Activated gamma-delta T cell treated with anti-CD3 and anti-CD28 coated beads, Interleukin-2, amount 50 U/mL, for 16 hours (primary cell): ENCODE data around the gene PWWP3B.
"Not testable (repeated sequence)": the region's sequence is repeated elsewhere in the genome, so short reads cannot be mapped to it uniquely, and the experiment has no call there.

ENCODE experiments used
- DNase-seq: peaks from one replicate; pipeline ENCODE4 v3.0.0-alpha.2; 2020; ENCODE audit warnings: low read depth

PWWP3B gene

DNA sequence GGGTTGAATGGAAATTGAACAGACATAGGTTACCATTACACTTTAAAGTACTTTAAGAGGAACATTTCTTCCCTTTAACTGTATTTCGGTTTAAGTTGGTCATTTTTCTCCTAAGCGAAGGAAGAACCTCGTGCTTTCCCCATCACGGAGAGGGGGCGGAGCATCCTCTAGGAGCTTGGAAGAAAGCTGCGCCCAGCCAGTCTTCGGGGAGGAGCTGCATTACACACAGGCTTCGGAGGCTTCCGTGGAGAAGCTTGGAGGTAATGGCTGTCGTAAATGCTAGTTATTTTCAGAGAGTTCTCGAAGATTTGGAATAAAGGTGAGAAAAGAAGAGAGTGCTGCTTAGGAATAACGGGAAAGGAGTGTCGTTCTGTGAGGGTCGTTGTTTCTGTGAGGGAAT is at the start of gene PWWP3B:
TSS of gene PWWP3B (plus strand) at position 199 of the 400 bp plus-strand sequence. CDS start 37,128 bp downstream, outside the sequence.
- DNase-seq, result no peak

DNA sequence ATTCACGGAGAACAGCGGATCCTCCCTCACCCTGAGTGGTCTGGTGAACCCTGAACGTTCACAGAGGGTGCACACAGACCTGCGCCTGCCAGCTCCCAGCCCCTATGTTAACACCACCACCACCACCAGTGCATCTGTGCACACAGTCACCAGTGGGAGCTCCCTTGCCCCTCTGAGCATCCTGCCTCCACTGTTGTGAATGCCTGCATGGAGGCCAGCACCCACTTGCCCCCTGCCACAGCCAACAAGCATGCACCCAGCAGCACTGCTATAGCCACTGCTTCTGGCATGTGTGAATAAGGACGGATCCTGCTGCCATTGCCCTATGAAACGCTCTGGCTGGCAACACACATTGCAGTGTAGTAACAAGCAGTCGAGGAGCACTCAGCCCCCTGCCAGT is 29.1 kb upstream of the PWWP3B start:
- DNase-seq, result no peak

DNA sequence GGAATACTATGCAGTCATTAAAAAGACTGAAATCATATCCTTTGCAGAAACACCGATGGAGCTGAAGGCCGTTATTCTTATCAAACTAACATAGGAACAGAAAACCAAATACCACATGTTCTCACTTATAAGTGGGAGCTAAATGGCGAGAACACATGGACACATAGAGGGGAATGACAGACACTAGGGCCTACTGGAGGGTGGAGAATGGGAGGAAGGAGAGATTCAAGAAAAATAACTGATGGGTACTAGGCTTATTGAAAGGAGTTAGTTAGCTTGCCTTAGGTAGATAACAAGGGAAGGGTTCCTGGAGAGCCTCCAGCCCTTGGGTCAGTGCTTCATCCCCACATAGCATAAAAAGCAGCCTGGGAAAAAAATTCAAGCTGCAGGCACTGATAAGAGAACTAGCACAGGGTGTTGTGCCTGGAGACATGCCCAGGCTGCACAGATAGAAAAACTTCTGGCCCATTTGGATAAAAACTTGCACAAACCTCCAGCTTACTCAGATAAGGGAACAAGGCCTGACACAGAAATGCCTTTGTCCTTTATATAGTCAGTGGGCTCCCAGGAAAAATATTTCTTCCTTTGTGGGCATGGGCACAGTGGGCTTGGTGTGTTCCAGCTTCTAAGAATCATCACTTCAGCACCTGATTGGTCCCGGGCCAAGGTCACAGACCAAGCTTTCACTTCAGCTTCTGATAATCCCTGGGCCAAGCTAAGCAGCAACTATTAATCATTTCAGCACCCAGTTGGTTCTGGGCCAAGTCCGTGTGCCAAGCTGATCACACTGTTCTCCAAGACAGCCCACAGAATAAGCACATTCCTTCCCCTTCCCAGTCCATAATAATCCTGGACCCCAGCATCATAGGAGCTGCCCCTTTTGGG is 23.1 kb upstream of the PWWP3B start:
- DNase-seq, result no peak

DNA sequence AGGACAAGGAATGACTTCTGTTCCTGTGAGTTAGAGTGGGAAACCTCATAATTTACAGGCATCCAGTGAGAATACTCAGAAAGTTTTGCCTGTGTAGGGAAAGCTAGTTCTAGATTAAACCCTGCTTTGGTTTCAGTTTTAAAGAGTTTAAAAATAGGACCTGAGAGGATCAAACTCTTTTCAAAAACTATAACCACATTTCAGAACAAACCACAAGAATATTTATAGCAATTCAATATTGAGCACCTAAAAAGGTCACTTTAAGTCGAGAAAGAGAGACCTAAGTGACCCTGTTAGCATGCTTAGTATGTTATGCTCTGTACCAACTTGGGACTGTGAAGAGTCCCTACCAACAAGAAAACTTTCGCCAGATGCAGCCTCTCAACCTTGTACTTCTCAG is 17.4 kb upstream of the PWWP3B start:
- DNase-seq, result no peak

DNA sequence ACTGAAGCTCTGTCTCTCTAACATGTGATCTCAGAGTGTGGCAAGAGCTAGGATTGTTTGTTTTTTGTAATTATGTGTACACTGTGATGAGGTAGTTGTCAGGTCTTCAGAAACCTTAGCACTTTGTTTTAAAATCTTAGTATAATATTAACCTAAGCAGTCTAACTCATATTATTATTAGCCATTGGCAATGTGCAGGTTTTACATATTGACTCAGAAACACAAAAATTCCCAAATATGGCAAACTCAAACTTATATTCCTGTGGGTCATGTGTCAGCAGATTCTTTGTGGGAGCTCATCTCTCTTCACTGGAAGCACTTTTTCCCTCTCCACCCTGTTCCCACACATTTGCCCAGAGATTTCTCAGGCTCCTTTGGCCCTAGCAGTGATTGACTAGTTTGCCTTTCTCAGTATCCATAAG is 8.2 kb upstream of the PWWP3B start:
- no peak for DNase-seq

DNA sequence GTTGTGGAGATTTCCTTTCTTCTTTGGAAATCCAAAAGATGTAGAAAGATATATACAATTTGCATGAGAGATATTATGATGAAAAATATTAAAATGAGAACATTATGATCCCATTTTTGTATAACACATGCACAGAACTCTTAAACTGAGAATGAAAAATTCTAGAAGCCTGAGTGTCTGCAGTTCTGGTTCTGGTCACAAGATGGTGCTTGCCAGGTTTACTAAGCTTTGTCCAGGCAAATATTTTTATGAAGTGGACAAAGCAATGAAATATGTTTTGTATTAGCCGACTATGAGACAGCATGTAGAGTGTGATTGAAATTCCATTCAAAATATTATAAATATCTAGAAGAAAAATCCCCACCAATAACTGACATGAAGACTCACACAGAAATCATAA is 2.2 kb downstream of the PWWP3B start:
- DNase-seq, result no peak

DNA sequence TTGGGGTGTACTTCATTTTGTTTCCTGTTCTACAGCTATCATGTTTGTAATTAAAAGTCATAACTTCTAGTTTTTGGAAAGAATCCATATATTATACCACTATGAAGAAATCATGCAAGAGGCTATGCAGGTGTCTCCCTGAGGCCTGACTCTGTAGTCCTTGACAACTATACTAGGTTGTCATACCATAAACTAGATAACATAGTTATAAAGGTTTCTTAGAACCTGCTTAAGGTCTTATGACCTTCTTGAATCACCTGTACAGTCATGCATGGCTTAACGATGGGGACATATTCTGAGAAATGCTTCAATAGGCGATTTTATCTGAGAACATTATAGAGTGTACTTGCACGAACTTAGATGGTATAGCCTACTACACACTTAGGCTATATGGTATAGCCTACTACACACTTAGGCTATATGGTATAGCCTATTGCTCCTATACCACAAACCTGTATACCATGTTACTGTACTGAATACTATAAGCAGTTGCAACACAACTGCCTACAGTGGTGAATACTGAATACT is 3.3 kb downstream of the PWWP3B start:
- no peak for DNase-seq

DNA sequence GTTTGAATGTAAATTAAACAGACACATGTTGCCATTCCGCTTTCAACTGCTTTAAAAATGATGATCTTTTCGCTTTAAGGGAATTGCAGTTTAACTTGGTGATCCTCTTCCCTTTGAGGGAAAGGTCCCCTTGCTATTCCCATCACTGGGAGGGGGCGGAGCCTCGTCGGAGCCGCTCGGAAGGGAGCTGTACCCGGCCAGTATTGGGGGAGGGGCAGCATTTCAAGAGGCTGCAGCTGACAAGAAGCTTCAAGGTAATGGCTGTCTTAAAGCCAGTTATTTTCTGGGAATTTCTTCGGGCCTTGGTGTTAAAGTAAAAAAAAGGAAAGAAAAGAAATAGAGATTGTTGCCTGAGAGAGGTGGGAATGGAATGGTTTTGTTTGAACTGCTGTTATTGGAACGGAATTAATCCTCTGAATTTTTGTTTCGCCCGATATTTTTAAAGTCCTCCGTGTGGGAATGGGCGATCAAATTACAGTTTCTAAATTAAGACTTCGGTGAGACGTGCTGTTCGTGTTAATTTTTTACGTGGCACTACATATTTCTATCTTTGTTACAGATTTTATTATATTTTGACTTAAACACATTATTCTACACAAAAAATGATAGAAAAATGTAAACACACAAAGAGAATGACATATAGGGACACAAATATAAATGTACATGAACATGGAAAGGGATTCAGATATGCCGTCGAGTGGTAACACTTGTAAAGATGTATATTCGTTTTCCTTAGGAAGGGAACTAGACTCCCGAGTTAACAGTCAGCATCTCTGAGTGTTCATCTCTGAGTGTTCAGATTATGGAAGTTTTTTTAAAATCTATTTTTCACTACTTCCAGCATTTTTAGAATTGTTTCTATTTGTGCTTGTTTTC is 9.2 kb downstream of the PWWP3B start:
- DNase-seq, result no peak

DNA sequence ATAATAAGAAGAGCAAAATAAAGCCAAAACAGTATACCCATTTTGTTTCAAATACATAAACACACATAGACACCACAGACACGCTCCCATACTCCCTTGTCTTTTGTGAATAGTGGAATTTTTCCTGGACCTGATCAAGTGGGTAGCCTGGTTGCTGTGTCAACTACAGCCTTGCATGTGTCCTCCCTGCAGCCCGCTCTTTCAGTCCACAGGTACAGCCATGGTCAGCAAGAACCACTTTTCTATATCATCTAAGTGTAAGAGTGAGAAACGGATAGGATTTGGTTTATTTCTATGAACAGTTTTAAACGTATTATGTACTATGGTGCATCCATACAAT is 9.8 kb downstream of the PWWP3B start:
- no peak for DNase-seq

DNA sequence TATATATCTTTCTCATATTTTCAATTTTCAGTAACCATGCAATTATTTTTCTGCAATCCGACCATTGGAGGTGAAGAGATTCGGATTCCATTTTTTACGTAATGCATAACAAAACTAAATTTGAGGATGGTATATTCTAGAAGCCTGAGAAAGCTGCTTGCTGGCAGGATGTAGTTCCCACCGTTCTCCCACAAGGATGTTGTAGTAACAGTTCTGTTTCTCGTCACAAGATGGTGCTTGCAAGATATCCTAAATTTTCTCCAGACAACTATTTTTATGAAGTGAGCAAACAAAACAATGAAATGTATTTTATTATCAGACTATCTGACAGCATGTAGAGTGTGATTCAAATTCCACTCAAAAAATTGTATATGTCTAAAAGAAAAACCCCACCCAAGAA is 10.7 kb downstream of the PWWP3B start:
- DNase-seq, result no peak

DNA sequence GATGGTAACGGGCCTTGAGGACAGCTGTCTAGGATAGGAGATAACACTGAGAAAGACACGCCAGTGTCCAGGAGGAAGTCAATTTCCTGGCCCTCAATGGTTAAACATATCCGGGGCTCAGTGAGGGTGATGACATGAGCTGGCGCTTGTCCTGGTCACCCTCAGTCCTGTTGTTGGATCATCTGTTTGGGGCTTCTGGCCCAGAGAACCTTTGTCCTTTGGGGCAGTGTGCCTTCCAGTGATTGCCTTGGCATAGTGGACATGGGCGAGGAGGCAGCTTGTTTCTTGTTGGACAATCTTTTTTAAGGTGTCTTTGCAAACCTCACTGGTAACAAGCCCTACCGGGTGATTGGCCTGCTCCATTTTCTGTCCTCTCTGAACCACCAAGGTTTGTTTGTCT is 15.6 kb downstream of the PWWP3B start:
- DNase-seq, result not testable (repeated sequence)

DNA sequence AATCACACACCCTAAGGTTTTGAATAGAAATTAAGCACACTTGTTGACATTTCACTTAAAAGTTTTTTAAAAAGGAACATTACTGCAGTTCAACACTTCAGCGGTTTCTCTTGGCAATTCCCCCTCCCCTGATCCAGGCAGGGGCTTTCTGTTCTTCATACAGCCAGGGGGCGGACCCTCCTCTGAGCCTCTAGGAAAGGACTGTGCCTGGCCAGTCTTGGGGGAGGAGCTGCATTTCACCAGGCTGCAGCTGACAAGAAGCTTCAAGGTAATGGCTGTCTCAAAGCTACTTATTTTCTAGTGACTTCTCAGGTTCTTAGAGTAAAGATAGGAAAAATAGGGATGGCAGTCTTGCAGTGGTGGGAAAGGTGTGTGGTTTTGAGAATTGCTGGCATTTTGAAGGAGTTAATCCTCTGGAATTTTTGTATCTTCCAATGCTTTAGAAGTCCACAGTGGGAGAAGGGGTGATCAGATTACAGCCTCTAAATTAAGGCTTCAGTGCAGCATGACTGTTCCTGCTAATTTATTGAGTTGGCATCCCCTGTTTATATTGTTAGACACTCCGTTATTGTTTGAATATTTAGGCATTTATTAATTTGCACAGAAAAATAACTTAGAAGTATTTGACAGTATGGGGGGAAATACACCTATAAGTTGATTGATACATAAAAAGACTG is 33.5 kb downstream of the PWWP3B start:
- DNase-seq, result no peak

DNA sequence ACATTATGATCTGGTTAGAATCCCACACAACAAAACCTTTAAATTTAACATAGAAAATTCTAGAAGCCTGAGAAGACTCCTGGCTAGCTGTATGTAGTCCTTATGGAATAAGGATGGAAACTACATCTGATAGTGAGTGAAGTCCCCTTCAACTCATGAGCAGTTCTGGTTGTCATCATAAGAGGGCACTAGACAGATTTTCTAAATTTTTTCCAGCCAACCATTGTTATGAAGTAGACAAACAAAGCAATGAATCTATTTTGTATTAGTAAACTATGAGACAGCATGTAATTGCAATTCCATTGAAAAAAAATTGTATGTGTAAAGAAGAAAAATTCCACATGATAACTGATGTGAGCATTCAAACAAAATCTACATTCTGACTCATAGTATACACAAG is 35.2 kb downstream of the PWWP3B start:
- DNase-seq, result no peak

DNA sequence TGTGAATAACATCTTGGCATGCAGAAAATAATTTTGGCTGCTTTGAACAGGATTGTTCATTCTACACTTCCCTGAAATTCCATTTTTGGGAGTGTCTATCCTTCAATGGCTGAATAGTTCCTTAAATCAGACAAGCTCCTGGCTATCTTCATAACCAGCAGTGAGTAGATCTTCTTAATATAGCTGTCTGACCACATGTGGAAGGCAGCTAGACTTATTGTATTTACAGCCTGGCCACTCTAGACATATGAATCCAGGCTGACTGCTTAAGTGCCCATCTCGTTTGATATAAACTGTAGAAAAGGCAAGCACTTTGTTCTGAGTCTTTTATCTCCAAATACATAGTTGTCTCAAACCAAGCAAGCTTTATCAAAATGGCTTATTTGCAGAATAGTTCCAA is 40.0 kb downstream of the PWWP3B start:
- DNase-seq, result no peak
